NCI-H2081 (cell line): ENCODE data around the gene VENTX.
"Not testable (repeated sequence)": the region's sequence is repeated elsewhere in the genome, so short reads cannot be mapped to it uniquely, and the experiment has no call there.

Experiments
- DNase-seq, 2 experiments: peaks; one replicate each; lab custom pipeline; 2025; lab: John Stamatoyannopoulos, UW

VENTX gene

GRCh38 chr10:133214468-133215410 lies 22.9 kb upstream of the VENTX start:
- no peak for DNase-seq

GRCh38 chr10:133215586-133215985 lies 22.1 kb upstream of the VENTX start:
- no peak for DNase-seq

- no peak for DNase-seq
These were observed 20.9 kb upstream of the VENTX start for GRCh38 chr10:133216776-133217175.

- no peak for DNase-seq
These were observed 19.7 kb upstream of the VENTX start for GRCh38 chr10:133217800-133218589.

- no peak for DNase-seq
These were observed 18.8 kb upstream of the VENTX start for GRCh38 chr10:133218891-133219290.

- no peak for DNase-seq
These were observed 17.9 kb upstream of the VENTX start for GRCh38 chr10:133219782-133220181.

- DNase-seq = no peak
These were observed 16.3 kb upstream of the VENTX start for GRCh38 chr10:133221331-133221730.

DNA sequence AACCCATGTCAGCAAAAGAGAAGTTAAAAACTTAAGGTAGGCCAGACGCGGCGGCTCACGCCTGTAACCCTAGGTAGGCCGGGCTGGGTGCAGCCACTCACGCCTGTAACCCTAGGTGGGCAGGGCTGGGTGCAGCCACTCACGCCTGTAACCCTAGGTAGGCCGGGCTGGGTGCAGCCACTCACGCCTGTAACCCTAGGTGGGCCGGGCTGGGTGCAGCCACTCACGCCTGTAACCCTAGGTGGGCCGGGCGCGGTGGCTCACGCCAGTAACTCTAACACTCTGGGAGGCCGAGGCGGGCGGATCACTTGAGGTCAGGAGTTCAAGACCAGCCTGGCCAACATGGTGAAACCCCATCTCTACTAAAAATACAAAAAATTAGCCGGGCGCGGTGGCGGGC lies 15.9 kb upstream of the VENTX start:
- not testable (repeated sequence) for DNase-seq

GRCh38 chr10:133224076-133224475 lies 13.6 kb upstream of the VENTX start:
- DNase-seq = no peak

DNA sequence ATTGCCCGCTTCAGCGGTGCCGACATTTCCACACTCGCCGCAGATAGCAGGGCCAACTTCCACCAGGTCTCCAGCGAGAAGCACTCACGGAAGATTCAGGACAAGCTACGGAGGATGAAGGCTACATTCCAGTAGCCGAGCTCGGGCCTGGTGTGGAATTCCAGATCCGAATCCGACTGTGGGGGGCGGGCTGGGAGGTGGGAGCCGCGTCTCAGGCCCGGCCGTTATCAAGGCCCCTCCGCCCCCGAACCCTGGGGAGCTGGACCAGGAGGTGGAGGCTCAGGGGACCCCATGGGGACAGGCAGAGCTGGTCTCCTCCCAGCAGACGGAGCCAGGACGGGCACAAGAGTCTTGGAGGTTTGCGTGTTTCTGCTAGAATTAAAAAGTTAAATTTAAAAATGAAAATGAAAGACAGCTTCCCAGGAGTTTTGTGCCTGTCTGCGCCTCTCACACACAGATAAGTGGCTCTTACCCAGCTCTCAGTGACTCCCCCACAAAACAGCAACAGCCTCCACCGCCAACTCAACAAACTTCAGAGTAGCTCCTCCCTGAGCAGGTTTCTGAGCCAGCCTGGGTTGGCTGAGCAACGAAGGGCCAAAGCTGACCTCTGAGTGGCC lies 12.8 kb upstream of the VENTX start:
- no peak for DNase-seq

- no peak for DNase-seq
These were observed 11.9 kb upstream of the VENTX start for GRCh38 chr10:133225707-133226191.

- DNase-seq = no peak
These were observed 11.3 kb upstream of the VENTX start for GRCh38 chr10:133226251-133226808.

DNA sequence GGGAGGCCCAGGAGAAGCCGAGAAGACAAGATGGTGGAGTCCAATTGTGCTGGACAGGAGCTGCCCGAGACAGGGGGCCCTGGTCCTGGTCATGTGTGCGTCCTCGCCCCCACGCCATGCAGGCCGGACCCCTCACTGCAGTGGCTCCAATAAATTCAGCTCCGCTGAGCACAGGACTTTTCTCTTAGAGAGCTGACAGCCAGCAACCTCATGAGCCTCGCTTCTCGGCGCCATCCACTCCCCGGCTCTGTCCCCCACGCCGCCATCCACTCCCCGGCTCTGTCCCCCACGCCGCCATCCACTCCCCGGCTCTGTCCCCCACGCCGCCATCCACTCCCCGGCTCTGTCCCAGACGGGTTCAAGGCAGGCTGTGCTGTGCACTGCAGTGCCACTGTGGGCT lies 10.4 kb upstream of the VENTX start:
- DNase-seq = no peak

DNA sequence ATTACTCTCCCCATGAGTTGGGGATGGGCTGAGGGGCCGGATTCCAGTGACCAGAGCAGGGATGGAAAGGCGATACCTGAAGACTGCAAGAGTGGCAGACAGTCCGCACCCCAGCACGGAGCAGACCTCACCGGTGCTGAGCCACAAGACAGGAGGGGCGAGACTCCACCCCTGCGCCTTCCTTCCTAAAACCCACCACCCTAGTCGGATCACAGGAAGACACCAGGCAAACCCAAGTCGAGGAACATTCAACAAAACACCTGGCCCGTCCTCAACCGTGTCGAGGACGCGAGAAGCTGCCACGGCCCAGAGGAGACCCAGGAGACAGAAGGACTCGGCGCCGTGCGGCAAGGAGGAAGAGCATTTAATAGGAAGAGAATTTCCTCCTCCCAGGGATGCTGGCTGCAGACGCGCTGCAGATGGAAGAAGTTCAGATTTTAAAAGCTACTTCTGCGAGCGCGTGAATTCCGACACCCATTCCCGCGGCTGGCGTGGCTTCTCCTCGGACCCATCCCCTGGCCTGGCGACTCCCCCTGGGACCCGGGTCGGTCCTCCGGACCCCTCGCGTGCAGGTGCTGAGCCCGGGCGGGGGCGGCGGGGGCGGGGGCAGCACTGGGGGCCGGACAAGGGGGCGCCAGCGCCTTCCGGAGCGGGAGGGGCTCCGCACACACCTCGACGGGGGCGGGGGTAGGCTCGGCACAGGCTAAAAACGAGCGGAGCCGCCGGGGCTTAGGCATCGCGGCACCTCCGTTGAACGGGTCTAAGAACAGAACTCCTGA lies 8.2 kb upstream of the VENTX start:
- no peak for DNase-seq

DNA sequence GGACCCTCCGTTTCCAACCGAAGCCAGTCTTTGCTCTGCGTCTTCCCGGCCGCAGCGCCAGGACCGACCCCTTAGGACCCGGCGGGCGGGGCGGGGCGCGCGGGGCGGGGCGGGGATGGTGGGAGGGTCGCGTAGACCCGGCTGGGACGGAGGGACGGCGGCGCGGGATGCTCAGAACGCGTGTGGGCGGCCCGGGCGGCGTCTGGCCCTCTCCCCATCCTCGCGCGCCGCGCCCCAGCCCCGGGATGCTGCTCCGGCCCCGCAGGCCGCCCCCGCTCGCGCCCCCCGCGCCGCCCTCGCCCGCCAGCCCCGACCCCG lies 7.7 kb upstream of the VENTX start, which contains the start of gene UTF1:
UTF1 (plus strand) TSS at position 174 of the 318 bp plus-strand sequence; CDS start at position 246, 72 bp downstream.
- DNase-seq = no peak

DNA sequence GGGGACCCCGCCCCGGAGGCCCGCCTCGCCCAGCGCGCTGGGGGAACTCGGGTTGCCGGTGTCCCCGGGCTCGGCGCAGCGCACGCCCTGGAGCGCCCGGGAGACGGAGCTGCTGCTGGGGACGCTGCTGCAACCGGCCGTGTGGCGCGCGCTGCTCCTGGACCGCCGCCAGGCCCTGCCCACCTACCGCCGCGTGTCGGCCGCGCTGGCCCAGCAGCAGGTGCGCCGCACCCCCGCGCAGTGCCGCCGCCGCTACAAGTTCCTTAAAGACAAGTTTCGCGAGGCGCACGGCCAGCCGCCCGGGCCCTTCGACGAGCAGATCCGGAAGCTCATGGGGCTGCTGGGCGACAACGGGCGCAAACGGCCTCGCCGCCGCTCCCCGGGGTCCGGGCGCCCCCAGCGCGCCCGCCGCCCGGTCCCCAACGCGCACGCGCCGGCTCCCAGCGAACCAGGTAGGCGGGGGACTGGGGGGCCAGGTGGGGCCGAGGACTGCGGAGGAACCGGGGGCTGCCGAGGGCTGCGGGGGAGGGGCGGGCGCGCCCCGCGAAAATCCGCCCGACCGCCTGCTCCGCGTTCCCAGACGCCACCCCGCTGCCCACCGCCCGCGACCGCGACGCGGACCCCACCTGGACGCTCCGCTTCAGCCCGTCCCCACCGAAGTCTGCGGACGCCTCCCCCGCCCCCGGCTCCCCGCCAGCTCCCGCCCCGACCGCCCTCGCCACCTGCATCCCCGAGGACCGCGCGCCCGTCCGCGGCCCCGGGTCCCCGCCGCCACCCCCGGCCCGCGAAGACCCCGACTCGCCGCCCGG lies 7.1 kb upstream of the VENTX start:
- DNase-seq = no peak

DNA sequence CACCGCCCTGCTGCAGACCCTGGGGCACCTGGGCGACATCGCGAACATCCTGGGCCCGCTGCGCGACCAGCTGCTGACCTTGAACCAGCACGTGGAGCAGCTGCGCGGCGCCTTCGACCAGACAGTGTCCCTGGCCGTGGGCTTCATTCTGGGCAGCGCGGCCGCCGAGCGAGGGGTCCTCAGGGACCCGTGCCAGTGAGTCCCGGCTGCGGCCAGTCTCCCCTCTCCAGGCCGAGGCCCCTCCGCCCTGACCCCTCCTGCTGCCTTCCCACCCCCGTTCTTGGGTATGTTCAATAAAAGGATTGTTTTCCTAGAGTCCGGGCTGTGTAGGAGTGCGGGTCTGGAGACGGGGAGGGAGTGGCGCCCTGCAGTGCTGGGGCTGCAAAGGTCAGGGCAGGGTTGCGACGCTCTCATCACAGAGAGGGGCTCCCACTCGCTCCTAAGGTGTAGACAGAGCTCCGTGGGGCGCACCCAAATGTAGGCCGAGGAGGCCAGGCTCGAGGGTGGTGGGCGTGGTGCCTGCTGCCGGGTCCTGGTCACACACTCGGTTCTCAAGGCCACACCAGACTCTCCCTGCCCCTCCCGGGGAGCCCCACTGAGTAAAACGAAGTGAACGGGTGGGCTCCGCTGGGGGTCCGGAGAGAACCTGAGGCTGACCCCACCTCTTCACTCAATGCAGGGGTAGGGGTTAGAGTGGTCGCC lies 6.3 kb upstream of the VENTX start:
- no peak for DNase-seq

DNA sequence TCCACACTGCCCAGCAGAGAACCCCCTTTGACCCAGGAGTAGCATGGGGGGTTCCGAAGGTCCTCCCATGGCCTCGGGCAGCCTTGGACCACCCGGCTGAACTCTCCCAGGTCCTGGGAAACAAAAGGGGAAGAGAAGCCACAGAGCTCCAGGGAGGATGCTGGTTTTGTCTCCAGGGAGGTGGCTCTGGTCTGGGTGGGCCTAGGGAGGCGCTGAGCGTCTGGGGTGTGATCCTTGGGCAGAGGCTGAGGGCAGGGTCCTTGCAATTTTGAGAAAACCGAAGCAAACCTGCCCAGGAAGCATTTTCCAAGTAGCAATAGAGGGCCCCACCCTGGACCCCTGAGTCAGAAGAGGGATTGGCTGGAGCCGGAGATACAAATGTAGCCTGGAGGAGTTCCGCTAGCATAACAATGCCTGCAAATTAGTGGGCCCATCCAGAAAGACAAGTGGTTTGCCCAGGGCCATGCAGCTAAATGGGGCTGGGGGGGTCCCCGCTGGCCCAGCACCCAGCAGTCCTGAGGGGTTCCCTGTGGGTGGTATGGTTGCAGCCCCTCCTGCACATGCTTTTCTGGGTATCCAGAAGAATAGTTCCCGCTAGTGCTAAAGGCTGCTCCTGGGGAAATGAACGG lies 5.6 kb upstream of the VENTX start:
- DNase-seq = no peak

DNA sequence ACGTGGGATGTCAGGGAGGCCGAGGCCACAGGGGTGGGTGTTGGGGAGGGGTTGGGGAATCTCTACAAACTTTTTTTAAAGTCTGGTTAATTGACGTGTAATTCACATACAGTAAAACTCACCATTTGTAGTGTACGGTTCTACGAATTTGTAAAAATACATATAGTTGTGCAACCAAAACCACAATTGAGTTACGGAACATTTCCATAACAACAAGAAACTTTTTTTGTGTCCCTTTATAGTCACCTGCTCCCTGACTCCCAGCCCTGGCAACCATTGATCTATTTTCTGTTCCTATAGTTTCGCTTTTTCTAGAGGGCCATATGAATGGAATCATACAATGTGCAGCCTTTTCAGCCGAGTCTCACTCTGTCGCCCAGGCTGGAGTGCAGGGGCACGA lies 2.9 kb upstream of the VENTX start:
- DNase-seq = not testable (repeated sequence)
